Endothelial cell of umbilical vein (primary cell): ENCODE results near the gene MIGA1. TPM values are rescaled to one million over a fixed set of nuclear protein-coding genes. Genes with fewer than 3 reads are reported as not detected.
"Not testable (repeated sequence)": the region's sequence is repeated elsewhere in the genome, so short reads cannot be mapped to it uniquely, and the experiment has no call there.

Source experiments
- BruUV-seq: library from RNA; stranded (reverse); fragments of 400-500 nt; replicated peaks from 2 replicates; lab custom pipeline; 2021; lab: Mats Ljungman, UMichigan
- CTCF ChIA-PET: fragments of 300-600, 350-600 bp; sonication (Branson Sonifier 250); formaldehyde crosslinking; loops from one replicate; lab custom pipeline; 2021; ENCODE audit warnings: antibody characterized with exemption, inconsistent platforms; lab: Charles Lee
- POLR2A ChIA-PET: fragments of 300-600, 350-600 bp; sonication (Branson Sonifier 250); formaldehyde crosslinking; loops from one replicate; lab custom pipeline; 2021; ENCODE audit warnings: antibody characterized with exemption, inconsistent platforms; lab: Charles Lee
- DNase-seq: peaks from one replicate; pipeline ENCODE4 v3.0.0-alpha.2; 2011; ENCODE audit warnings: low read depth, low spot score
- FAIRE-seq: peaks from 2 replicates; lab custom pipeline; 2011; peaks lifted over from hg19 to GRCh38; lab: Jason Lieb, UNC
- H2AFZ ChIP-seq: 2 replicates; pipeline ENCODE4 v1.6.0; 2012; ENCODE audit warnings: low read depth, low read length, control low read depth, inconsistent platforms
- H3K27ac ChIP-seq: 2 replicates; pipeline ENCODE4 v1.5.1; 2011; ENCODE audit warnings: low read depth, mild to moderate bottlenecking, control low read depth, low read length, moderate library complexity; ENCODE audit not compliant: insufficient read depth
- H3K27me3 ChIP-seq, 2 experiments: 2 replicates each; pipeline versions ENCODE4 v1.6.0 to v1.6.1; 2011; ENCODE audit warnings: low read length in 2 of 2, mixed read lengths in 1 of 2; ENCODE audit not compliant: control insufficient read depth in 2 of 2, insufficient read depth in 2 of 2
- H3K36me3 ChIP-seq, 2 experiments: 2 replicates in 1 of 2; 3 replicates in 1 of 2; pipeline ENCODE4 v1.5.1; 2011; ENCODE audit warnings: low read length in 2 of 2, mild to moderate bottlenecking in 1 of 2, moderate library complexity in 1 of 2; ENCODE audit not compliant: control insufficient read depth in 2 of 2, insufficient read depth in 2 of 2; ENCODE audit errors: extremely low read depth in 1 of 2
- H3K4me1 ChIP-seq: 3 replicates; pipeline ENCODE4 v1.5.1; 2011; ENCODE audit warnings: mild to moderate bottlenecking, low read length; ENCODE audit not compliant: control insufficient read depth, insufficient read depth; ENCODE audit errors: extremely low read depth
- H3K4me2 ChIP-seq: 2 replicates; pipeline ENCODE4 v1.6.1; 2011; ENCODE audit warnings: low read length, control low read depth, mixed read lengths; ENCODE audit not compliant: insufficient read depth
- H3K4me3 ChIP-seq, 3 experiments: fragments of 200-600 bp in 1 of 3; sonication (generic), shearing (Covaris generic) in 1 of 3; replicated peaks in 1 of 3; 2 replicates each; pipeline ENCODE4 v1.5.1; 2011 to 2016; ENCODE audit warnings: control low read depth in 3 of 3, low read length in 3 of 3, mild to moderate bottlenecking in 2 of 3, inconsistent platforms in 1 of 3, low read depth in 1 of 3, moderate library complexity in 1 of 3; ENCODE audit not compliant: insufficient read depth in 1 of 3
- H3K79me2 ChIP-seq: 2 replicates; pipeline ENCODE4 v1.6.0; 2012; ENCODE audit warnings: low read length, inconsistent platforms; ENCODE audit not compliant: control insufficient read depth, insufficient read depth
- H3K9ac ChIP-seq: replicated peaks from 2 replicates; pipeline ENCODE3; 2011; ENCODE audit warnings: low read length, control low read depth; ENCODE audit not compliant: insufficient read depth; ENCODE audit errors: extremely low read depth
- H3K9me1 ChIP-seq: replicated peaks from 3 replicates; pipeline ENCODE4 v1.6.0; 2011; ENCODE audit warnings: mild to moderate bottlenecking, low read length; ENCODE audit not compliant: control insufficient read depth, insufficient read depth; ENCODE audit errors: extremely low read depth
- H3K9me3 ChIP-seq: replicated peaks from 2 replicates; pipeline ENCODE4 v1.5.1; 2012; ENCODE audit warnings: low read length, inconsistent platforms; ENCODE audit not compliant: control insufficient read depth, insufficient read depth
- H4K20me1 ChIP-seq: replicated peaks from 2 replicates; pipeline ENCODE3; 2011; ENCODE audit warnings: mild to moderate bottlenecking, low read length; ENCODE audit not compliant: control insufficient read depth, insufficient read depth; ENCODE audit errors: extremely low read depth
- EZH2 ChIP-seq: IDR thresholded peaks from 2 replicates; pipeline ENCODE4 v1.6.1; 2012; ENCODE audit warnings: borderline replicate concordance, low read depth, mild to moderate bottlenecking, moderate library complexity, low read length, inconsistent platforms; ENCODE audit not compliant: severe bottlenecking
- FOS ChIP-seq: IDR thresholded peaks from 2 replicates; pipeline ENCODE4 v1.6.1; 2011; ENCODE audit warnings: mild to moderate bottlenecking, low read length, moderate library complexity, borderline replicate concordance; ENCODE audit not compliant: insufficient read depth
- GATA2 ChIP-seq: IDR thresholded peaks from 2 replicates; pipeline ENCODE4 v1.7.0; 2011; ENCODE audit warnings: low read depth, mild to moderate bottlenecking, moderate library complexity, mixed read lengths, low read length; ENCODE audit not compliant: insufficient read length, insufficient read depth
- dilution Hi-C: fragments of 300-500 bp; cut with MboI; formaldehyde crosslinking; loops from one replicate; pipeline ENCODE4 v1.15.0; 2019; ENCODE audit warnings: low sequenced_read_pairs; ENCODE audit not compliant: extremely low pct_ligation_motif_present
- intact Hi-C: fragments of 100-400 bp; cut with micrococcal nuclease; formaldehyde crosslinking; loops from one replicate; pipeline ENCODE4 v1.10.0; 2022
- polyA plus RNA-seq, 4 experiments: library from polyadenylated mRNA; depleted of rRNA in 3 of 4; stranded (reverse) in 3 of 4; unstranded in 1 of 4; fragments of >200 nt; gene quantifications; 2 replicates each; pipeline versions ENCODE4 v1.2.1 to v1.2.3, GENCODE V29; 2011 to 2012; ENCODE audit warnings: missing spikeins in 1 of 4
- total RNA-seq: library from RNA; stranded (reverse); gene quantifications from 2 replicates; pipeline ENCODE4 v1.2.3, GENCODE V29; 2021
- TF ChIP-seq, protein P1 (sequence below), 2 donors: IDR thresholded peaks; 1 replicate in 1 of 2; 2 replicates in 1 of 2; pipeline ENCODE4 v1.5.1; 2011; ENCODE audit warnings: low read length in 2 of 2, mild to moderate bottlenecking in 2 of 2, moderate library complexity in 2 of 2, control low read depth in 1 of 2, inconsistent platforms in 1 of 2, low read depth in 1 of 2; ENCODE audit not compliant: insufficient read depth in 1 of 2; ENCODE audit errors: extremely low read depth in 1 of 2

The MIGA1 gene
- total and polyA plus RNA-seq, 2 donors (not counting 3 experiments of a cell fraction or from before 2014, with no cell fraction given): 2.8 to 14.6 TPM

DNA sequence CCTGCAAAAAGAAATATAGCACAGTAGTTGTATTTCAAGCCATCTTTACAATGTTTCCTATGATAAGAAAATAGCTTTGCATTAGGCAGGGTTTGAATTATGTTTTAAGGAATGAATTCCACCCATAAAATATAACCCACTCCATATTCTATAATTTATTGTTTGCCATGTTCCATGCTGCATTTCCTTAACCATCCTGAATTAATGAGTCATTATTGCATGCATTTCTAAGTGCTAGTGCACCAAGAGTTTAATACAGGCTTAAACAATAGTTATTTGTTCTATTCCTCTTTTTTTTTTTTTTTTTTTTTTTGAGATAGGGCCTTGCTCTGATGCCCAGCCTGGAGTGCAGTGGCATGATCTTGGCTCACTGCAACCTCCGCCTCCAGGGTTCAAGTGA, 45.2 kb downstream of the MIGA1 start:
- ChIA-PET POLR2A (no interaction called here), CTCF (interaction anchor here (1.4 to 4.6 kb wide), 6 partner anchors 12 to 290 kb away, joined by 3 to 48 read pairs (median 7); no protein-coding TSS in a partner anchor)
- Histone ChIP-seq H4K20me1 (no peaks in the 10 kb centered on the region), H3K9me1 (no peaks in the 10 kb centered on the region), H3K36me3 (no peaks in the 10 kb centered on the region), H3K27me3 (no peaks in the 10 kb centered on the region), H2AFZ (no peak overlapping the region), H3K4me1 (peaks cover 8% of the 10 kb centered on the region), H3K9ac (no peak overlapping the region), H3K4me3 (no peak overlapping the region), H3K79me2 (no peaks in the 10 kb centered on the region), H3K9me3 (no peaks in the 10 kb centered on the region), H3K27ac (peak overlapping the region; percentile 31), H3K4me2 (no peak overlapping the region)
- DNase-seq (no peak), FAIRE-seq (no peak)
- intact Hi-C loops: loop anchor here (1.0 to 2.0 kb wide), 2 partner anchors 64 to 76 kb away; partner anchors contain the start of gene NEXN
- TF ChIP-seq FOS (no peak), EZH2 (no peak)
- TF ChIP-seq, protein P1, sequence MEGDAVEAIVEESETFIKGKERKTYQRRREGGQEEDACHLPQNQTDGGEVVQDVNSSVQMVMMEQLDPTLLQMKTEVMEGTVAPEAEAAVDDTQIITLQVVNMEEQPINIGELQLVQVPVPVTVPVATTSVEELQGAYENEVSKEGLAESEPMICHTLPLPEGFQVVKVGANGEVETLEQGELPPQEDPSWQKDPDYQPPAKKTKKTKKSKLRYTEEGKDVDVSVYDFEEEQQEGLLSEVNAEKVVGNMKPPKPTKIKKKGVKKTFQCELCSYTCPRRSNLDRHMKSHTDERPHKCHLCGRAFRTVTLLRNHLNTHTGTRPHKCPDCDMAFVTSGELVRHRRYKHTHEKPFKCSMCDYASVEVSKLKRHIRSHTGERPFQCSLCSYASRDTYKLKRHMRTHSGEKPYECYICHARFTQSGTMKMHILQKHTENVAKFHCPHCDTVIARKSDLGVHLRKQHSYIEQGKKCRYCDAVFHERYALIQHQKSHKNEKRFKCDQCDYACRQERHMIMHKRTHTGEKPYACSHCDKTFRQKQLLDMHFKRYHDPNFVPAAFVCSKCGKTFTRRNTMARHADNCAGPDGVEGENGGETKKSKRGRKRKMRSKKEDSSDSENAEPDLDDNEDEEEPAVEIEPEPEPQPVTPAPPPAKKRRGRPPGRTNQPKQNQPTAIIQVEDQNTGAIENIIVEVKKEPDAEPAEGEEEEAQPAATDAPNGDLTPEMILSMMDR (IDR thresholded peaks at IDR 0.05; ENCODE audit: extremely low read depth in 1 of 2, insufficient read depth in 1 of 2, low read depth in 1 of 2, low read length in 2 of 2): no peak
- dilution Hi-C loops: no loop called here
- no TSS peak for BruUV-seq

DNA sequence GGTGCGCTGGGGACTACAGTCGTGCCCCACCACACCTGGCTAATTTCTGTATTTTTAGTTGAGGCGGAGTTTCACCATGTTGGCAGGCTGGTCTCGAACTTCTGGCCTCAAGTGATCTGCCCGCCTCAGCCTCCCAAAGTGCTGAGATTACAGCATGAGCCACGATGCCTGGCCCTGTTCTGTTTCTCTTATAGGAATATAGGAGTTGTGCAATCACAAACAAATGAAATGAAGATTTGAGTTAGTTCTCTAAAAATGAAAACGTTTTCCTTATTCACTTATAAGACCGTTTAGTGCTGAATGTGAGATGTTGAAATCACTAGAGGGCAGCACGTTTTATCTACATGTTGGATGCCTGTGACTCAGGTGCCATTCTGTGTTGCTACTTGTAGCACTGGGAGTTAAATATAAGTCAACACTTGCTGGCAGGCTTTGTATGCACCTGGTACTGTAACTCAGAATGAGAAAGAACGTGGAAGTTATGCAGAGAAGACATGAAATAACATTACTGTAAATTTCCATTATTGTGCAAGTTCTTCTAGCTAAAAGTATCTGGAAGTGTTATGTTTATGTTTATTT, 45.8 kb downstream of the MIGA1 start:
- Histone ChIP-seq H3K4me2 (no peak overlapping the region), H3K79me2 (no peaks in the 10 kb centered on the region), H3K9ac (no peak overlapping the region), H3K9me1 (no peaks in the 10 kb centered on the region), H3K4me3 (no peak overlapping the region), H2AFZ (no peak overlapping the region), H3K9me3 (no peaks in the 10 kb centered on the region), H4K20me1 (no peaks in the 10 kb centered on the region), H3K27me3 (no peaks in the 10 kb centered on the region), H3K36me3 (no peaks in the 10 kb centered on the region), H3K27ac (no peak overlapping the region), H3K4me1 (peaks cover 8% of the 10 kb centered on the region)
- dilution Hi-C loops (no loop called here), intact Hi-C loops (loop anchor here (1.0 to 2.0 kb wide), 2 partner anchors 64 to 75 kb away; partner anchors contain the start of gene NEXN)
- TF ChIP-seq GATA2: no peak
- TF ChIP-seq, protein P1 (IDR thresholded peaks at IDR 0.05; ENCODE audit: extremely low read depth in 1 of 2, insufficient read depth in 1 of 2, low read depth in 1 of 2, low read length in 2 of 2): peak in 1 of 2 donors; percentile 20
- ChIA-PET CTCF (interaction anchor here (0.8 to 4.6 kb wide), 13 partner anchors 10 to 90 kb away, joined by 3 to 48 read pairs (median 5); partner anchors contain the start of gene NEXN), POLR2A (no interaction called here)
- no peak for FAIRE-seq
- no TSS peak for BruUV-seq
- peak; percentile 76 for DNase-seq

DNA sequence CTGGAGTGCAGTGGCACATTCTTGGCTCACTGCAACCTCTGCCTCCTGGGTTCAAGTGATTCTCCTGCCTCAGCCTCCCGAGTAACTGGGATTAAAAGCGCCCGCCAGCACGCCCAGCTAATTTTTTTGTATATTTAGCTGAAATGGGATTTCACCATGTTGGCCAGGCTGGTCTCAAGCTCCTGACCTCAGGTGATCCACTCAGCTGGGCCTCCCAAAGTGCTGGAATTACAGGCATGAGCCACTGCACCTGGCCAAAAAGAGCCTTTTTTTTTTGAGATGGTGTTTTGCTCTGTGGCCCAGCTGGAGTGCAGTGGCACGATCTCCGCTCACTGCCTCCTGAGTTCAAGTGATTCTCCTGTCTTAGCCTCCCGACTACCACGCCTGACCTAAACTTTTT, 47.4 kb downstream of the MIGA1 start:
- dilution Hi-C loops, H3K4me3 ChIP-seq, H3K36me3 ChIP-seq, H3K27me3 ChIP-seq, FAIRE-seq, H3K9ac ChIP-seq, H3K27ac ChIP-seq, intact Hi-C loops, H2AFZ ChIP-seq, BruUV-seq, POLR2A ChIA-PET, H3K9me3 ChIP-seq, H3K79me2 ChIP-seq, H4K20me1 ChIP-seq, DNase-seq, H3K9me1 ChIP-seq, H3K4me2 ChIP-seq: not testable (repeated sequence)
- peaks cover 22% of the 10 kb centered on the region for H3K4me1 ChIP-seq
- CTCF ChIA-PET: interaction anchor here (1.2 to 4.6 kb wide), 4 partner anchors 10 to 89 kb away, joined by 3 to 48 read pairs (median 4); no protein-coding TSS in a partner anchor
